ENCODE measurements around the gene LTC4S.

DNA sequence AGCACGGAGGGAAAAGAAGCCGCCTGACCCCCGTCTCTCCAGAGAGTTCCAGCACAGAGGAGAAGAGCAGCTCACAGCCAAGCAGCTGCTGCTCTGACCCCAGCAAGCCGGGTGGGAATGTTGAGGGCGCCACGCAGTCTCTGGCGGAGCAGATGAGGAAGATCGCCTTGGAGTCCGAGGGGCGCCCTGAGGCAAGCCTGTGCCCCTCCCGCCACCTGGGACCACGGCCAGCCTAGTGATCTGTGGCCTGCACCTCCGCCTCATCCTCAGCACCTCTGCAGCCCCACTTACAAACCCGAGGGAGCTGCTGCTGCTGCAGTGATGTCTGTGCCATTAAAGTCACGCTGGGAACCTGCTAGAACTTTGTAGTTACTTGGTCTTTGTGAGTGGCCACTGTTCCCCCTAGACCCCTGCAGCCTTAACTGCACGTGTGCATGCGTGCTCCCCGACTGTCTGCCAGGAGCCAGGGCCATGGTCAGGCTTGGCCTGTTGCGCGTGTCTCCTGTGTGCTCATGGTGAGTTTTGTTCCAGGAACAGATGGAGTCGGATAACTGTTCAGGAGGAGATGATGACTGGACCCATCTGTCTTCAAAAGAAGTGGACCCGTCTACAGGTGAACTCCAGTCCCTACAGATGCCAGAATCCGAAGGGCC, 39.4 kb downstream of the LTC4S start:
- TF ChIP-seq CTCF (IDR thresholded peaks at IDR 0.05 in 4 of 5, conservative IDR thresholded peaks at IDR 0.05 in 1 of 5) = no peak
- no peak for TF ChIP-seq POLR2A (IDR thresholded peaks at IDR 0.05)
